H1 (cell line): ENCODE results near the gene GDF15. TPM values are rescaled to one million over a fixed set of nuclear protein-coding genes. Genes with fewer than 3 reads are reported as not detected.

Experiments used
- CTCF ChIA-PET: fragments of 300-600 bp; sonication (Branson Sonifier 250); formaldehyde crosslinking; loops from one replicate; lab custom pipeline; 2021; ENCODE audit not compliant: partially characterized antibody; lab: Charles Lee
- POLR2A ChIA-PET: fragments of 300-600 bp; sonication (Branson Sonifier 250); formaldehyde crosslinking; loops from one replicate; lab custom pipeline; 2021; ENCODE audit warnings: inconsistent platforms; ENCODE audit not compliant: partially characterized antibody; lab: Charles Lee
- DNase-seq, 2 experiments: peaks; one replicate each; pipeline versions ENCODE4 v3.0.0 to v3.0.0-alpha.2; 2010 to 2022; ENCODE audit warnings: low spot score in 2 of 2, low read depth in 1 of 2, mixed read lengths in 1 of 2
- FAIRE-seq: peaks from 2 replicates; lab custom pipeline; 2011; peaks lifted over from hg19 to GRCh38; lab: Jason Lieb, UNC
- H2AFZ ChIP-seq: 2 replicates; pipeline ENCODE4 v1.8.1; 2012; ENCODE audit warnings: low read length, inconsistent platforms
- H2AK5ac ChIP-seq: 2 replicates; pipeline ENCODE4 v1.6.1; 2013; ENCODE audit warnings: low read depth, low read length
- H2BK120ac ChIP-seq: replicated peaks from 2 replicates; pipeline ENCODE3; 2013; ENCODE audit warnings: low read depth, low read length, inconsistent platforms
- H2BK12ac ChIP-seq: 2 replicates; pipeline ENCODE4 v1.6.1; 2013; ENCODE audit warnings: low read depth, low read length
- H2BK15ac ChIP-seq: 2 replicates; pipeline ENCODE4 v1.6.1; 2013; ENCODE audit warnings: low read length
- H2BK20ac ChIP-seq: 2 replicates; pipeline ENCODE4 v1.6.1; 2013; ENCODE audit warnings: low read length
- H2BK5ac ChIP-seq: 2 replicates; pipeline ENCODE4 v1.6.1; 2013; ENCODE audit warnings: low read depth, low read length
- H3K14ac ChIP-seq: 2 replicates; pipeline ENCODE4 v1.6.1; 2013; ENCODE audit warnings: inconsistent platforms; ENCODE audit not compliant: insufficient read length
- H3K18ac ChIP-seq: 2 replicates; pipeline ENCODE4 v1.6.1; 2013; ENCODE audit warnings: low read length; ENCODE audit errors: extremely low read depth
- H3K23ac ChIP-seq: 2 replicates; pipeline ENCODE4 v1.6.1; 2013; ENCODE audit warnings: inconsistent platforms; ENCODE audit not compliant: insufficient read length
- H3K23me2 ChIP-seq: 2 replicates; pipeline ENCODE4 v1.6.1; 2013; ENCODE audit warnings: low read depth, low read length
- H3K27ac ChIP-seq: 2 replicates; pipeline ENCODE4 v1.6.1; 2011; ENCODE audit warnings: low read depth, low read length, inconsistent platforms
- H3K27me3 ChIP-seq, 4 experiments: replicated peaks in 1 of 4; 1 replicate in 1 of 4; 2 replicates in 3 of 4; pipeline versions ENCODE4 v1.6.1 to v1.8.1; 2011 to 2013; ENCODE audit warnings: low read length in 3 of 4, mild to moderate bottlenecking in 3 of 4, inconsistent platforms in 2 of 4, mixed read lengths in 2 of 4, moderate library complexity in 1 of 4; ENCODE audit not compliant: control insufficient read depth in 3 of 4, insufficient read depth in 3 of 4; ENCODE audit errors: extremely low read depth in 1 of 4
- H3K36me3 ChIP-seq, 4 experiments: 2 replicates each; pipeline versions ENCODE4 v1.6.1 to v1.8.1; 2011 to 2013; ENCODE audit warnings: mild to moderate bottlenecking in 4 of 4, low read length in 3 of 4, moderate library complexity in 2 of 4, control low read depth in 1 of 4, inconsistent platforms in 1 of 4; ENCODE audit not compliant: insufficient read depth in 4 of 4, control insufficient read depth in 2 of 4
- H3K4ac ChIP-seq: replicated peaks from 2 replicates; pipeline ENCODE3; 2013; ENCODE audit warnings: low read length, low read depth, mixed read lengths, inconsistent platforms; ENCODE audit not compliant: insufficient read length
- H3K4me1 ChIP-seq, 4 experiments: replicated peaks in 1 of 4; 1 replicate in 1 of 4; 2 replicates in 3 of 4; pipeline versions ENCODE4 v1.6.1 to v1.8.1; 2011 to 2013; ENCODE audit warnings: low read length in 3 of 4, inconsistent platforms in 2 of 4, mixed read lengths in 1 of 4; ENCODE audit not compliant: insufficient read depth in 4 of 4, control insufficient read depth in 3 of 4
- H3K4me2 ChIP-seq, 2 experiments: 2 replicates each; pipeline versions ENCODE4 v1.6.1 to v1.8.1; 2011 to 2013; ENCODE audit warnings: low read depth in 2 of 2, low read length in 2 of 2, control low read depth in 1 of 2, inconsistent platforms in 1 of 2, mild to moderate bottlenecking in 1 of 2; ENCODE audit not compliant: insufficient read depth in 1 of 2
- H3K4me3 ChIP-seq, 4 experiments: fragments of 200-600, 300-600 bp in 1 of 4; sonication (generic), shearing (Covaris generic), sonication (Bioruptor Twin) in 1 of 4; 2 replicates each; pipeline versions ENCODE4 v1.5.1 to v1.8.1; 2011 to 2016; ENCODE audit warnings: low read length in 4 of 4, low read depth in 3 of 4, control low read depth in 2 of 4, inconsistent platforms in 2 of 4, mild to moderate bottlenecking in 2 of 4, mixed read lengths in 1 of 4, moderate library complexity in 1 of 4; ENCODE audit not compliant: insufficient read depth in 2 of 4; ENCODE audit errors: extremely low read depth in 1 of 4
- H3K56ac ChIP-seq: replicated peaks from 2 replicates; pipeline ENCODE3; 2013; ENCODE audit warnings: low read depth, mild to moderate bottlenecking, mixed read lengths, low read length, inconsistent platforms; ENCODE audit not compliant: insufficient read length
- H3K79me1 ChIP-seq: 2 replicates; pipeline ENCODE4 v1.6.1; 2013; ENCODE audit warnings: low read depth, low read length, control low read depth
- H3K79me2 ChIP-seq, 2 experiments: 2 replicates each; pipeline versions ENCODE4 v1.6.1 to v1.8.1; 2012 to 2013; ENCODE audit warnings: low read length in 2 of 2, mild to moderate bottlenecking in 2 of 2, inconsistent platforms in 1 of 2; ENCODE audit not compliant: insufficient read depth in 2 of 2, control insufficient read depth in 1 of 2
- H3K9ac ChIP-seq, 4 experiments: replicated peaks in 1 of 4; 1 replicate in 1 of 4; 2 replicates in 3 of 4; pipeline versions ENCODE4 v1.6.1 to v1.8.1; 2011 to 2013; ENCODE audit warnings: low read depth in 3 of 4, low read length in 3 of 4, control low read depth in 2 of 4, mild to moderate bottlenecking in 2 of 4, moderate library complexity in 2 of 4, inconsistent platforms in 1 of 4; ENCODE audit errors: extremely low read depth in 1 of 4
- H3K9me3 ChIP-seq, 2 experiments: 2 replicates each; pipeline versions ENCODE4 v1.6.1 to v1.8.1; 2012 to 2013; ENCODE audit warnings: mild to moderate bottlenecking in 2 of 2, moderate library complexity in 2 of 2, control low read depth in 1 of 2, inconsistent platforms in 1 of 2, low read depth in 1 of 2, low read length in 1 of 2, mixed read lengths in 1 of 2; ENCODE audit not compliant: insufficient read depth in 2 of 2
- H4K20me1 ChIP-seq, 2 experiments: replicated peaks in 1 of 2; 2 replicates each; pipeline versions ENCODE3 to v1.8.1; 2011 to 2013; ENCODE audit warnings: inconsistent platforms in 2 of 2, low read length in 2 of 2, mild to moderate bottlenecking in 1 of 2; ENCODE audit not compliant: insufficient read depth in 2 of 2, control insufficient read depth in 1 of 2
- H4K5ac ChIP-seq: 2 replicates; pipeline ENCODE4 v1.6.1; 2013; ENCODE audit warnings: low read length, low read depth, mixed read lengths, inconsistent platforms; ENCODE audit not compliant: insufficient read length
- H4K8ac ChIP-seq: 2 replicates; pipeline ENCODE4 v1.8.0; 2013; ENCODE audit warnings: mild to moderate bottlenecking, moderate library complexity, low read length, inconsistent platforms; ENCODE audit not compliant: insufficient read depth; ENCODE audit errors: extremely low read depth
- H4K91ac ChIP-seq: replicated peaks from 2 replicates; pipeline ENCODE3; 2013; ENCODE audit warnings: low read length, mixed read lengths, inconsistent platforms; ENCODE audit not compliant: insufficient read length
- BCL11A ChIP-seq, 2 experiments: IDR thresholded peaks; one replicate each; pipeline ENCODE4 v1.6.1; 2011; ENCODE audit warnings: low read depth in 2 of 2, low read length in 2 of 2, mild to moderate bottlenecking in 2 of 2
- CREB1 ChIP-seq: IDR thresholded peaks from 2 replicates; pipeline ENCODE4 v1.6.1; 2012; ENCODE audit warnings: inconsistent platforms
- CTBP2 ChIP-seq: IDR thresholded peaks from 2 replicates; pipeline ENCODE4 v1.7.0; 2011; ENCODE audit warnings: borderline replicate concordance, mild to moderate bottlenecking, moderate library complexity, mixed read lengths, low read length; ENCODE audit not compliant: insufficient read depth, insufficient read length
- FOSL1 ChIP-seq: IDR thresholded peaks from 2 replicates; pipeline ENCODE4 v1.6.1; 2011; ENCODE audit warnings: mild to moderate bottlenecking, low read depth, low read length, moderate library complexity; ENCODE audit not compliant: insufficient read depth
- HDAC6 ChIP-seq: IDR thresholded peaks from one replicate; pipeline ENCODE4 v1.7.1; 2012; ENCODE audit warnings: low read depth, mild to moderate bottlenecking, inconsistent platforms, low read length, moderate library complexity
- KDM4A ChIP-seq: IDR thresholded peaks from one replicate; pipeline ENCODE4 v1.7.1; 2012; ENCODE audit warnings: low read depth, mild to moderate bottlenecking, moderate library complexity, low read length, inconsistent platforms; ENCODE audit not compliant: severe bottlenecking
- NANOG ChIP-seq: IDR thresholded peaks from 2 replicates; pipeline ENCODE4 v1.6.1; 2011; ENCODE audit warnings: low read length, low read depth, mild to moderate bottlenecking, inconsistent platforms; ENCODE audit not compliant: insufficient read depth, poor library complexity, severe bottlenecking
- NRF1 ChIP-seq: IDR thresholded peaks from 2 replicates; pipeline ENCODE4 v1.6.1; 2011; ENCODE audit warnings: mild to moderate bottlenecking, low read depth, low read length, improper control_type of control experiment
- SIN3A ChIP-seq, 2 experiments: IDR thresholded peaks in 1 of 2; conservative IDR thresholded peaks in 1 of 2; 2 replicates each; pipeline ENCODE4 v1.6.1; 2011 to 2012; ENCODE audit warnings: low read length in 2 of 2, improper control_type of control experiment in 1 of 2, low read depth in 1 of 2, mild to moderate bottlenecking in 1 of 2
- TAF7 ChIP-seq: optimal IDR thresholded peaks from 2 replicates; pipeline ENCODE3; 2011; ENCODE audit warnings: low read depth, mild to moderate bottlenecking, inconsistent platforms, low read length, moderate library complexity, borderline replicate concordance
- WGBS, 2 experiments: shearing (Covaris generic) in 1 of 2; methylation state at CpG; one replicate each; pipeline versions ENCODE4 v1.1.6 to v1.1.7; 2013 to 2015; ENCODE audit warnings: low lambda C conversion rate in 2 of 2, mixed read lengths in 2 of 2, inconsistent platforms in 1 of 2, low coverage in 1 of 2, missing lambda C conversion rate in 1 of 2; ENCODE audit not compliant: insufficient replicate concordance in 2 of 2, insufficient coverage in 1 of 2, insufficient read length in 1 of 2; ENCODE audit errors: extremely low coverage in 1 of 2, missing lambda C conversion rate in 1 of 2; 5-methylcytosine and 5-hydroxymethylcytosine counted together
- polyA plus RNA-seq, 7 experiments: library from polyadenylated mRNA; depleted of rRNA in 3 of 7; stranded (reverse) in 5 of 7; unstranded in 2 of 7; fragments of >200 nt in 5 of 7; fragments of 200-250 nt in 2 of 7; gene quantifications; 1 replicate in 5 of 7; 2 replicates in 1 of 7; 4 replicates in 1 of 7; pipeline versions ENCODE4 v1.2.1 to v1.2.3, GENCODE V29; 2011 to 2013; ENCODE audit warnings: missing spikeins in 2 of 7, mixed read lengths in 2 of 7
- total RNA-seq: library from RNA; stranded (reverse); fragmentation: NEBNext Ultra II Directional; extraction: Animal tissue kit (Norgen Biotek cat#: 25700); gene quantifications from 2 replicates; pipeline ENCODE4 v1.2.1, GENCODE V29; 2021
- TF ChIP-seq, protein P1 (sequence below): IDR thresholded peaks from 2 replicates; pipeline ENCODE4 v1.6.1; 2012; ENCODE audit warnings: inconsistent platforms

Gene GDF15
- total and polyA plus RNA-seq, 2 of the 8 experiments (the other 6 are each of a cell fraction or from before 2014, with no cell fraction given), result 4.1 to 8.5 TPM

DNA sequence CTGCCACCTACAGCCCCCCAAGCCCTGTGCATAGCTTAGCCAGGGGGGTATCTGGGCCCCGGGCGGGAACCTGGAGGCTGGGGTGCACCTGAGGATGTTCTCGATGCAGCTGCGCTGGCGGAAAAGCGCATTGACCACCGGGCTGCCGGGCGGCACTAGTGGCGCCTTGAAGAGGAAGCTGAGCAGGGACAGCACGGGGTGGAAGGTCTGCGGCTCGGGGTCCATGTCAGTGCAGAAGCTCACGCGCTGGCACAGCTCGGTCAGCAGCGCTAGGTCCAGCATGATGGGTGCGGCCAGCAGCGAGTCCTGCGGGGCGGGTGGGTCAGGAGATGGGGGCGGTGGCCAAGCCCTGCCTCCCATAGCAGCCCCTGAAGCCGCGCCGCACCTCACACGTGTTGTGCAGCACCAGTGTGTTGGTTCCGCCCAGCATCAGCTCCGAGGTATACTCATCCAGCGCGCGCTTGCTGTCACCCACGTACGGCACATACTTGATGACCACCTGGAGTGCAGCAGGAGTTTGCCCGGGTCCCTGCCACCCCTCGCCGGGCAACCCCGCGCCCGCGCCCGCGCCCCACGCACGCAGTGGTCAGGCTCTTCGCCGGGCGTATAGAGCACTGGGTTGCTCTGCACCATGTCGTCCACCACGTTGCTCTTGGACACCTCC lies 49.4 kb downstream of the GDF15 start:
- CTCF ChIA-PET, result interaction anchor here (0.9 to 2.2 kb wide), 4 partner anchors 14 to 89 kb away, joined by 3 to 6 read pairs (median 4); partner anchors contain the start of gene SSBP4
- FAIRE-seq (no peak), DNase-seq (no peak)
- Histone ChIP-seq H4K5ac (no peak overlapping the region), H2BK12ac (no peak overlapping the region), H2BK5ac (0 out of 2 replicates have a peak overlapping the region, but pooled peaks have one; percentile 44), H2BK20ac (no peak overlapping the region), H3K23me2 (peaks cover 13% of the 10 kb centered on the region; the same call in 1 of the 2 replicates), H3K79me2 (no peaks in the 10 kb centered on the region), H3K36me3 (peaks cover 2 to 13% (median 7%) of the 10 kb centered on the region in 4 experiments; a peak in 4 of 8 replicates), H4K91ac (no peak overlapping the region), H3K9ac (no peak overlapping the region), H3K27me3 (no peaks in the 10 kb centered on the region; a peak in 1 of 7 replicates), H3K56ac (no peak overlapping the region), H3K4me2 (no peak overlapping the region), H3K23ac (no peak overlapping the region), H3K14ac (no peak overlapping the region), H2AK5ac (no peak overlapping the region), H3K79me1 (no peaks in the 10 kb centered on the region; the same call in 1 of the 2 replicates), H3K9me3 (no peaks in the 10 kb centered on the region), H3K4me1 (peaks cover 5 to 52% (median 32%) of the 10 kb centered on the region in 4 experiments), H4K8ac (no peak overlapping the region), H3K4ac (no peak overlapping the region), H4K20me1 (peaks cover 0 to 14% of the 10 kb centered on the region in 2 experiments), H2BK15ac (no peak overlapping the region), H2BK120ac (no peak overlapping the region), H2AFZ (no peak overlapping the region), H3K4me3 (no peak overlapping the region), H3K27ac (no peak overlapping the region), H3K18ac (no peak overlapping the region)
- WGBS, 2 experiments, result 98% methylated on average over 27 of the region's 49 CpGs; no CpG with 5 or more reads in 1 of the 2 experiments
- POLR2A ChIA-PET, result interaction anchor here (0.6 to 6.7 kb wide), 9 partner anchors 11 to 1796 kb away, joined by 3 to 65 read pairs (median 4); partner anchors contain the start of genes REX1BD and SSBP4
- TF ChIP-seq HDAC6, result no peak
- TF ChIP-seq NANOG, result no peak
- no peak for TF ChIP-seq KDM4A
- no peak for TF ChIP-seq NRF1
- no peak for TF ChIP-seq CTBP2
- TF ChIP-seq FOSL1, result no peak
- TF ChIP-seq BCL11A (IDR thresholded peaks at IDR 0.05; ENCODE audit: low read depth in 2 of 2, low read length in 2 of 2), result no peak
- no peak for TF ChIP-seq TAF7
- TF ChIP-seq, protein P1, sequence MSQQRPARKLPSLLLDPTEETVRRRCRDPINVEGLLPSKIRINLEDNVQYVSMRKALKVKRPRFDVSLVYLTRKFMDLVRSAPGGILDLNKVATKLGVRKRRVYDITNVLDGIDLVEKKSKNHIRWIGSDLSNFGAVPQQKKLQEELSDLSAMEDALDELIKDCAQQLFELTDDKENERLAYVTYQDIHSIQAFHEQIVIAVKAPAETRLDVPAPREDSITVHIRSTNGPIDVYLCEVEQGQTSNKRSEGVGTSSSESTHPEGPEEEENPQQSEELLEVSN, result no peak
- no peak for TF ChIP-seq CREB1
- no peak for TF ChIP-seq SIN3A (conservative IDR thresholded peaks at IDR 0.05 in 1 of 2, IDR thresholded peaks at IDR 0.05 in 1 of 2; ENCODE audit: low read depth in 1 of 2, low read length in 2 of 2)
